Peyer's patch (tissue), 4 donors: ENCODE data around the gene GGCX. TPM values are rescaled to one million over a fixed set of nuclear protein-coding genes. Genes with fewer than 3 reads are reported as not detected.
"Not testable (repeated sequence)": the region's sequence is repeated elsewhere in the genome, so short reads cannot be mapped to it uniquely, and the experiment has no call there.

Experiments used
- DNase-seq, 3 donors: peaks; one replicate each; pipeline ENCODE4 v3.0.0-alpha.2; 2017 to 2019
- H3K27ac ChIP-seq, 4 donors: fragments of 200-600 bp; sonication (generic); one replicate each; pipeline ENCODE4 v1.5.1; 2016 to 2019
- H3K27me3 ChIP-seq, 2 donors: fragments of 200-600 bp; sonication (generic); one replicate each; pipeline ENCODE4 v1.5.1; 2019
- H3K36me3 ChIP-seq, 3 donors: fragments of 200-600 bp; sonication (generic); one replicate each; pipeline ENCODE4 v1.5.1; 2016 to 2019
- H3K4me1 ChIP-seq, 4 donors: fragments of 200-600 bp; sonication (generic); one replicate each; pipeline ENCODE4 v1.5.1; 2016 to 2019
- H3K4me3 ChIP-seq, 4 donors: fragments of 200-600 bp; sonication (generic); 1 replicate in 3 of 4; 2 replicates in 1 of 4; pipeline ENCODE4 v1.5.1; 2016 to 2019; ENCODE audit warnings: mild to moderate bottlenecking in 1 of 4
- H3K9me3 ChIP-seq, 4 donors: fragments of 200-600 bp; sonication (generic); one replicate each; pipeline ENCODE4 v1.5.1; 2016 to 2019; ENCODE audit warnings: mild to moderate bottlenecking in 1 of 4
- CTCF ChIP-seq, 6 experiments: fragments of 450-650 bp in 4 of 6; fragments of 200-600 bp in 2 of 6; sonication (generic) in 1 of 6; IDR thresholded peaks; one replicate each; pipeline ENCODE4 v1.5.1; 2017 to 2019; ENCODE audit warnings: antibody characterized with exemption in 6 of 6, mild to moderate bottlenecking in 3 of 6, moderate library complexity in 1 of 6
- POLR2A ChIP-seq, 2 donors: fragments of 450-650 bp; IDR thresholded peaks; one replicate each; pipeline ENCODE4 v1.5.1; 2017; ENCODE audit warnings: antibody characterized with exemption in 2 of 2, mild to moderate bottlenecking in 2 of 2, moderate library complexity in 2 of 2
- total RNA-seq, 4 donors: library from RNA; depleted of rRNA; stranded (reverse); fragments of >200 nt; gene quantifications; one replicate each; pipeline ENCODE4 v1.1.0, GENCODE V29; 2016

Gene GGCX
- total RNA-seq, 4 donors from 2014 or later, result 21.3 to 38.0 (median 31.1) TPM

- peak; percentile 93 to 98 (median 95) for DNase-seq
- H3K27me3 ChIP-seq, result no peaks in the 10 kb centered on the region
- H3K4me3 ChIP-seq, result peak within 1 kb of the TSS; percentile 75 to 97 (median 86)
- peaks cover 0 to 22% (median 0%) of the 10 kb centered on the region in 3 donors for H3K36me3 ChIP-seq
- H3K27ac ChIP-seq, result peak within 1 kb of the TSS; percentile 84 to 94 (median 88)
- H3K9me3 ChIP-seq, result no peaks in the 10 kb centered on the region
- H3K4me1 ChIP-seq, result peaks cover 9 to 38% (median 11%) of the 10 kb centered on the region in 4 donors
- peak; percentile 79 to 82 for TF ChIP-seq POLR2A (IDR thresholded peaks at IDR 0.05)
- no peak for TF ChIP-seq CTCF (IDR thresholded peaks at IDR 0.05)
These were observed 34.2 kb upstream of the GGCX start, which contains the start of gene RNF181 for GRCh38 chr2:85595301-85596025. RNF181 (plus strand) TSS chr2:85595745; CDS start chr2:85595764, 19 bp downstream.

GRCh38 chr2:85594715-85595300 lies 33.5 kb upstream of the GGCX start:
- peaks cover 9 to 43% (median 11%) of the 10 kb centered on the region in 4 donors for H3K4me1 ChIP-seq
- H3K9me3 ChIP-seq, result no peaks in the 10 kb centered on the region
- peaks cover 0 to 22% (median 0%) of the 10 kb centered on the region in 3 donors for H3K36me3 ChIP-seq
- TF ChIP-seq POLR2A (IDR thresholded peaks at IDR 0.05) (no peak), CTCF (IDR thresholded peaks at IDR 0.05) (no peak)
- no peaks in the 10 kb centered on the region for H3K27me3 ChIP-seq
- no peak for DNase-seq
- peak overlapping the region; percentile 84 to 94 (median 88) for H3K27ac ChIP-seq
- H3K4me3 ChIP-seq, result peak overlapping the region; percentile 75 to 97 (median 86)

GRCh38 chr2:85593023-85593422 lies 31.7 kb upstream of the GGCX start:
- no peak overlapping the region for H3K27ac ChIP-seq
- H3K9me3 ChIP-seq, result no peaks in the 10 kb centered on the region
- no peak for DNase-seq
- H3K36me3 ChIP-seq, result peaks cover 0 to 8% (median 0%) of the 10 kb centered on the region in 3 donors
- H3K4me1 ChIP-seq, result peaks cover 9 to 53% (median 11%) of the 10 kb centered on the region in 4 donors
- TF ChIP-seq POLR2A (IDR thresholded peaks at IDR 0.05) (no peak), CTCF (IDR thresholded peaks at IDR 0.05) (no peak)
- no peaks in the 10 kb centered on the region for H3K27me3 ChIP-seq
- no peak overlapping the region for H3K4me3 ChIP-seq

- H3K27ac ChIP-seq, H3K9me3 ChIP-seq, H3K36me3 ChIP-seq, H3K4me3 ChIP-seq, H3K27me3 ChIP-seq: not testable (repeated sequence)
- peaks cover 9 to 50% (median 11%) of the 10 kb centered on the region in 4 donors for H3K4me1 ChIP-seq
- DNase-seq, result peak in 1 of 3 donors; percentile 61
These were observed 31.0 kb upstream of the GGCX start for GRCh38 chr2:85592299-85592698.

GRCh38 chr2:85591563-85591962 lies 30.3 kb upstream of the GGCX start:
- peak overlapping the region in 2 of 4 donors; percentile 26 to 57 for H3K27ac ChIP-seq
- no peak for DNase-seq
- no peak overlapping the region for H3K4me3 ChIP-seq
- TF ChIP-seq CTCF (IDR thresholded peaks at IDR 0.05) (no peak), POLR2A (IDR thresholded peaks at IDR 0.05) (no peak)
- no peaks in the 10 kb centered on the region for H3K9me3 ChIP-seq
- no peaks in the 10 kb centered on the region for H3K27me3 ChIP-seq
- no peaks in the 10 kb centered on the region for H3K36me3 ChIP-seq
- peaks cover 5 to 46% (median 9%) of the 10 kb centered on the region in 4 donors for H3K4me1 ChIP-seq

GRCh38 chr2:85590950-85591349 lies 29.7 kb upstream of the GGCX start:
- no peak for DNase-seq
- no peaks in the 10 kb centered on the region for H3K27me3 ChIP-seq
- H3K4me3 ChIP-seq, result no peak overlapping the region
- H3K27ac ChIP-seq, result peak overlapping the region; percentile 26 to 57 (median 40)
- H3K4me1 ChIP-seq, result peaks cover 3 to 47% (median 6%) of the 10 kb centered on the region in 4 donors
- H3K9me3 ChIP-seq, result no peaks in the 10 kb centered on the region
- H3K36me3 ChIP-seq, result no peaks in the 10 kb centered on the region
- TF ChIP-seq CTCF (IDR thresholded peaks at IDR 0.05), result no peak
- TF ChIP-seq POLR2A (IDR thresholded peaks at IDR 0.05), result no peak
